Naive thymus-derived CD4-positive, alpha-beta T cell (primary cell): Measurements from ENCODE around the gene GRIP1. TPM values are rescaled to one million over a fixed set of nuclear protein-coding genes. Genes with fewer than 3 reads are reported as not detected.

Experiments
- ATAC-seq: fragments of 150-1000 bp; cut with Tn5 transposase; 2 replicates; pipeline ENCODE4 v1.10.0; 2021; ENCODE audit warnings: mild to moderate bottlenecking, moderate library complexity
- CTCF ChIA-PET: fragments of 350-600 bp; sonication (Branson Sonifier 250); formaldehyde crosslinking; loops from one replicate; lab custom pipeline; 2021; ENCODE audit warnings: antibody characterized with exemption; lab: Charles Lee
- POLR2A ChIA-PET: fragments of 350-600 bp; sonication (Branson Sonifier 250); formaldehyde crosslinking; loops from one replicate; lab custom pipeline; 2021; ENCODE audit warnings: antibody characterized with exemption, inconsistent platforms; lab: Charles Lee
- DNase-seq, 9 donors: peaks; one replicate each; pipeline versions ENCODE4 v3.0.0 to v3.0.0-alpha.2; 2020 to 2022; ENCODE audit warnings: mixed read lengths in 1 of 9
- H3K27ac ChIP-seq: one replicate; pipeline ENCODE4 v1.7.0; 2013; ENCODE audit warnings: mild to moderate bottlenecking, low read depth, low read length, moderate library complexity
- H3K27me3 ChIP-seq, 2 donors: one replicate each; pipeline ENCODE4 v1.7.0; 2013; ENCODE audit warnings: low read length in 2 of 2, mild to moderate bottlenecking in 2 of 2, moderate library complexity in 2 of 2; ENCODE audit not compliant: control insufficient read depth in 2 of 2, insufficient read depth in 2 of 2
- H3K36me3 ChIP-seq, 3 experiments: 1 replicate in 2 of 3; 2 replicates in 1 of 3; pipeline ENCODE4 v1.7.0; 2013; ENCODE audit warnings: low read length in 3 of 3, mild to moderate bottlenecking in 3 of 3, moderate library complexity in 1 of 3; ENCODE audit not compliant: insufficient read depth in 3 of 3, control insufficient read depth in 2 of 3
- H3K4me1 ChIP-seq, 2 donors: one replicate each; pipeline ENCODE4 v1.7.0; 2013; ENCODE audit warnings: low read length in 2 of 2, mild to moderate bottlenecking in 2 of 2, moderate library complexity in 1 of 2; ENCODE audit not compliant: control insufficient read depth in 2 of 2, insufficient read depth in 2 of 2
- H3K4me3 ChIP-seq: 2 replicates; pipeline ENCODE4 v1.7.0; 2013; ENCODE audit warnings: mild to moderate bottlenecking, low read length
- H3K9me3 ChIP-seq, 3 experiments: 1 replicate in 2 of 3; 2 replicates in 1 of 3; pipeline ENCODE4 v1.7.0; 2013; ENCODE audit warnings: low read length in 3 of 3; ENCODE audit not compliant: control insufficient read depth in 2 of 3
- H3K27ac Mint-ChIP-seq, 9 donors: one replicate each; pipeline ENCODE4 v1.8.0; 2020 to 2022; ENCODE audit warnings: mixed read lengths in 9 of 9, mild to moderate bottlenecking in 8 of 9, moderate library complexity in 5 of 9, inconsistent platforms in 2 of 9
- H3K27me3 Mint-ChIP-seq, 5 donors: one replicate each; pipeline ENCODE4 v1.8.0; 2021 to 2022; ENCODE audit warnings: mixed read lengths in 5 of 5, mild to moderate bottlenecking in 1 of 5
- H3K36me3 Mint-ChIP-seq, 5 donors: one replicate each; pipeline ENCODE4 v1.8.0; 2020 to 2022; ENCODE audit warnings: mixed read lengths in 5 of 5, mild to moderate bottlenecking in 3 of 5, inconsistent platforms in 1 of 5
- H3K4me1 Mint-ChIP-seq, 7 donors: one replicate each; pipeline ENCODE4 v1.8.0; 2020 to 2022; ENCODE audit warnings: mixed read lengths in 7 of 7, mild to moderate bottlenecking in 3 of 7, inconsistent platforms in 1 of 7
- H3K4me3 Mint-ChIP-seq, 10 donors: one replicate each; pipeline ENCODE4 v1.8.0; 2020 to 2022; ENCODE audit warnings: mild to moderate bottlenecking in 10 of 10, mixed read lengths in 10 of 10, moderate library complexity in 6 of 10, inconsistent platforms in 2 of 10
- H3K9me3 Mint-ChIP-seq, 11 donors: one replicate each; pipeline ENCODE4 v1.8.0; 2020 to 2022; ENCODE audit warnings: mixed read lengths in 11 of 11, mild to moderate bottlenecking in 4 of 11, inconsistent platforms in 1 of 11, moderate library complexity in 1 of 11
- intact Hi-C, 2 donors: fragments of 100-400 bp; cut with micrococcal nuclease; formaldehyde crosslinking; loops; one replicate each; pipeline ENCODE4 v1.15.1; 2023
- polyA plus RNA-seq, 2 donors: library from polyadenylated mRNA; unstranded; fragments of 300-500 nt; fragmentation: Illumina TruSeq; gene quantifications; one replicate each; pipeline ENCODE4 v1.2.3, GENCODE V29; 2021
- total RNA-seq, 6 experiments: library from RNA in 5 of 6; stranded (reverse) in 5 of 6; gene quantifications; 1 replicate in 5 of 6; 2 replicates in 1 of 6; pipeline ENCODE4 v1.2.3 and lab custom pipeline; 2021 to 2026

The GRIP1 gene
- total and polyA plus RNA-seq, 7 experiments from 2014 or later, result 0.25 to 6.5 (median 3.1) TPM

DNA sequence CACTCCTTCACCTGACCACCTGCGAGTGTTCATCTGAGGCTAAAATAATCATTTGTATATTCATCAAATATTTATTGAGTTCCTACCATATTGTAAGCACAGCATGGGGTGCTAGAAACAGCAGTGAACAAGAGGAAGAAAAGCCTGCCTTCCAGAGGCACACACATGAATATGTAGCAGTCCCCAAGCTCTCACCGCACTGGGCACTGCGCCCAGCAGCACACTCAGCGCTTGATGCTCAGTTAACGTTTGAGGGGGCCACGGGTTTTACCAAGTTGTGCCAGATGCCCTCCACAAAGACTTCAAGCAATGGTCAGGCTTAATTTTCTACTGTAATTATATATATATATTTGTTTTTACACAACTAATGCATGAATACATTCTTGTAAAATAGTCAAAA is 324.6 kb downstream of the GRIP1 start:
- no peaks in the 10 kb centered on the region for H3K4me1 ChIP-seq
- no peak overlapping the region for H3K4me3 ChIP-seq
- H3K27me3 ChIP-seq, result no peaks in the 10 kb centered on the region
- H3K9me3 ChIP-seq, result no peaks in the 10 kb centered on the region
- intact Hi-C loops, result loop anchor here (5.0 kb wide), 3 partner anchors 38 to 508 kb away; no protein-coding TSS in a partner anchor
- DNase-seq (no peak), ATAC-seq (no peak)
- peaks cover 0 to 7% (median 0%) of the 10 kb centered on the region in 7 donors for H3K4me1 Mint-ChIP-seq
- H3K9me3 Mint-ChIP-seq, result peaks cover 0 to 4% (median 0%) of the 10 kb centered on the region in 11 donors
- peak overlapping the region in 4 of 9 donors; percentile 22 to 62 (median 35) for H3K27ac Mint-ChIP-seq
- peaks cover 10 to 46% (median 13%) of the 10 kb centered on the region in 5 donors for H3K36me3 Mint-ChIP-seq
- H3K36me3 ChIP-seq, result peaks cover 0 to 15% (median 0%) of the 10 kb centered on the region in 3 experiments
- no peaks in the 10 kb centered on the region for H3K27me3 Mint-ChIP-seq
- POLR2A ChIA-PET, result interaction anchor here (0.6 kb wide), 1 partner anchor 41 kb away, joined by 3 read pairs; no protein-coding TSS in a partner anchor
- H3K27ac ChIP-seq, result no peak overlapping the region
- CTCF ChIA-PET, result no interaction called here
- no peak overlapping the region for H3K4me3 Mint-ChIP-seq

DNA sequence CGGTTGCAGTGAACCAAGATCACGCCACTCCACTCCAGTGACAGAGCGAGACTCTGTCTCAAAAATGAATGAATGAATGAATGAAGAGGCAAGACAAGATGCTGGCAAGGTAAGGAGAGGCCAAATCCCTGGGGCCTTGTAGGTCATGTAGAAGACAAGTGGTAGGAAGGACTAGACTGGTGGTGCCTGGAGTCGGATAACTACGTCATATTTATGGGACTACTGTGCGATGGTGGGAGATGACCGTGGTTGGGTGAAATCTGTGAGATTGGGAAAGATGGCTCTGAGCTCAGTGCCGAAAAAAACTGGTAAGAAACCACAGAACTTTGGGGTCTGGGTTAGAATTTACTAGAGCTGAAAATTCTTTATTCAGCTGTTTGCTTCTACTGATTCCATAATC is 326.0 kb downstream of the GRIP1 start:
- intact Hi-C loops, result loop anchor here (5.0 kb wide), 3 partner anchors 39 to 509 kb away; no protein-coding TSS in a partner anchor
- Histone ChIP-seq H3K27me3 (no peaks in the 10 kb centered on the region), H3K4me3 (no peak overlapping the region), H3K27ac (no peak overlapping the region), H3K9me3 (no peaks in the 10 kb centered on the region), H3K4me1 (no peaks in the 10 kb centered on the region), H3K36me3 (peaks cover 0 to 22% (median 0%) of the 10 kb centered on the region in 3 experiments)
- Mint-ChIP-seq H3K4me1 (peaks cover 0 to 7% (median 0%) of the 10 kb centered on the region in 7 donors), H3K27ac (peak overlapping the region in 4 of 9 donors; percentile 10 to 25 (median 18)), H3K27me3 (no peaks in the 10 kb centered on the region), H3K36me3 (peaks cover 13 to 57% (median 18%) of the 10 kb centered on the region in 5 donors), H3K9me3 (peaks cover 0 to 4% (median 0%) of the 10 kb centered on the region in 11 donors), H3K4me3 (no peak overlapping the region)
- ChIA-PET CTCF (interaction anchor here (0.6 to 1.2 kb wide), 2 partner anchors 74 to 83 kb away, joined by 3 read pairs; no protein-coding TSS in a partner anchor), POLR2A (no interaction called here)
- DNase-seq (no peak), ATAC-seq (no peak)

DNA sequence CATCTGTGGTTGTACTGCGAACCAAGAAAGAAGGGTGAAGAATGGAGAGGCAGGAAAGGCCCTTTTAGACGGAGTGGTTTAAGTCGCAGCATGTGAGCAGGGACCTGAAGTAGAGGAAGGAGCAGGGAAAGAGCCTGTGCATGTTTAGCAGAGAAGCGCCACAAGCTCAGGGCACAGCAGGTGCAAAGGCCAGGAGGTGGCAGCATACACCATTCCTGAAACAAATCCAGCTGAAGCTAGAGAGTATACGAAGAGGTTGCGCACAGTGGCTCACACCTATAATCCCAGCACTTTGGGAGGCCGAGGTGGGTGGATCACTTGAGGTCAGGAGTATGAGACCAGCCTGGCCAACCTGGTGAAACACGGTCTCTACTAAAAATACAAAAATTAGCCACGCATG is 326.7 kb downstream of the GRIP1 start:
- Histone ChIP-seq H3K36me3 (peaks cover 0 to 22% (median 0%) of the 10 kb centered on the region in 3 experiments), H3K4me1 (no peaks in the 10 kb centered on the region), H3K27me3 (no peaks in the 10 kb centered on the region), H3K27ac (no peak overlapping the region), H3K4me3 (no peak overlapping the region), H3K9me3 (no peaks in the 10 kb centered on the region)
- Mint-ChIP-seq H3K9me3 (peaks cover 0 to 4% (median 0%) of the 10 kb centered on the region in 11 donors), H3K27ac (peak overlapping the region in 4 of 9 donors; percentile 42 to 75 (median 58)), H3K4me1 (peaks cover 0 to 7% (median 0%) of the 10 kb centered on the region in 7 donors), H3K27me3 (no peaks in the 10 kb centered on the region), H3K4me3 (no peak overlapping the region), H3K36me3 (peaks cover 13 to 60% (median 18%) of the 10 kb centered on the region in 5 donors)
- ChIA-PET POLR2A (interaction anchor here (0.6 kb wide), 1 partner anchor 50 kb away, joined by 3 read pairs; the partner anchor contains the start of gene HELB), CTCF (interaction anchor here (0.6 to 1.2 kb wide), 2 partner anchors 73 to 82 kb away, joined by 3 read pairs; no protein-coding TSS in a partner anchor)
- intact Hi-C loops, result loop anchor here (5.0 kb wide), 3 partner anchors 40 to 510 kb away; no protein-coding TSS in a partner anchor
- DNase-seq (no peak), ATAC-seq (peak; percentile 34)

- no peaks in the 10 kb centered on the region for H3K4me1 ChIP-seq
- no peaks in the 10 kb centered on the region for H3K27me3 ChIP-seq
- H3K36me3 ChIP-seq, result peaks cover 0 to 28% (median 3%) of the 10 kb centered on the region in 3 experiments
- H3K27me3 Mint-ChIP-seq, result no peaks in the 10 kb centered on the region
- H3K27ac ChIP-seq, result no peak overlapping the region
- intact Hi-C loops, result loop anchor here (5.0 kb wide), 3 partner anchors 41 to 511 kb away; no protein-coding TSS in a partner anchor
- POLR2A ChIA-PET, result no interaction called here
- peaks cover 0 to 4% (median 0%) of the 10 kb centered on the region in 11 donors for H3K9me3 Mint-ChIP-seq
- no peak for DNase-seq
- CTCF ChIA-PET, result no interaction called here
- no peaks in the 10 kb centered on the region for H3K9me3 ChIP-seq
- peak overlapping the region in 3 of 9 donors; percentile 0 to 63 (median 57) for H3K27ac Mint-ChIP-seq
- H3K36me3 Mint-ChIP-seq, result peaks cover 13 to 58% (median 20%) of the 10 kb centered on the region in 5 donors
- ATAC-seq, result no peak
- H3K4me3 ChIP-seq, result no peak overlapping the region
- H3K4me1 Mint-ChIP-seq, result peaks cover 0 to 7% (median 0%) of the 10 kb centered on the region in 7 donors
- no peak overlapping the region for H3K4me3 Mint-ChIP-seq
Measured at GRCh38 chr12:66351301-66351700, 327.6 kb downstream of the GRIP1 start.

- Mint-ChIP-seq H3K27ac (peak overlapping the region in 7 of 9 donors; percentile 34 to 80 (median 53)), H3K27me3 (no peaks in the 10 kb centered on the region), H3K4me1 (peaks cover 13 to 31% (median 27%) of the 10 kb centered on the region in 7 donors)
Measured at GRCh38 chr12:66345956-66346355, 332.9 kb downstream of the GRIP1 start.

DNA sequence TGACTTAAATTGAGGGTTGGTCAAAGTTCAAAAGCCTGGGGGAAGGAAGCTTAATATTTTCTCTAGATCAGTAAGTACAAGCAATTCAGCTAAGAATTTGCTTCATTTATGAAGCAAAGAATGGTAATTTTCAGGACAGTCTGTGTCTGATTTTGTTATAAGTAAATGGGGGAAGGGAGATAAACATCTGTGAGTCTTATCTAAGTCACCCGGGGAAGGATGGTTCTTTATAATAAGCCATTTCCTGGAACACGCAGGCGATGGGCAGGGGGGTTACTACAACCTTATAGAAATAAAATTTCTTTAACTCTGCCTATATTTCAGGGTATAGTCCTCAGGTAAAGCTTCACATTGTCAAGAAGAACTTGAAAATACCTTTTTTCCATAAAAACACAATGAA is 333.7 kb downstream of the GRIP1 start:
- intact Hi-C loops, result loop anchor here in 1 of 2 donors (5.0 kb wide), 1 partner anchor 68 kb away; no protein-coding TSS in a partner anchor
- H3K27me3 ChIP-seq, result no peaks in the 10 kb centered on the region
- Mint-ChIP-seq H3K36me3 (peaks cover 21 to 78% (median 57%) of the 10 kb centered on the region in 5 donors), H3K27ac (peak overlapping the region; percentile 10 to 88 (median 60)), H3K4me3 (peak overlapping the region in 6 of 10 donors; percentile 14 to 40 (median 26)), H3K9me3 (peaks cover 0 to 40% (median 9%) of the 10 kb centered on the region in 11 donors), H3K4me1 (peaks cover 12 to 31% (median 27%) of the 10 kb centered on the region in 7 donors), H3K27me3 (no peaks in the 10 kb centered on the region)
- DNase-seq, result no peak
- H3K36me3 ChIP-seq, result peaks cover 3 to 51% (median 24%) of the 10 kb centered on the region in 3 experiments
- no peak overlapping the region for H3K27ac ChIP-seq
- peaks cover 0 to 16% (median 2%) of the 10 kb centered on the region in 3 experiments for H3K9me3 ChIP-seq
- no peak for ATAC-seq
- peaks cover 0 to 7% of the 10 kb centered on the region in 2 donors for H3K4me1 ChIP-seq
- H3K4me3 ChIP-seq, result no peak overlapping the region
- ChIA-PET POLR2A (interaction anchor here (1.3 kb wide), 1 partner anchor 43 kb away, joined by 3 read pairs; the partner anchor contains the start of gene HELB), CTCF (no interaction called here)

More at GRCh38 chr12:66345956-66346355, 332.9 kb downstream of the GRIP1 start:
- H3K36me3 ChIP-seq, result peaks cover 0 to 46% (median 24%) of the 10 kb centered on the region in 3 experiments
- H3K4me3 ChIP-seq, result no peak overlapping the region
- peaks cover 0 to 13% (median 0%) of the 10 kb centered on the region in 3 experiments for H3K9me3 ChIP-seq
- H3K36me3 Mint-ChIP-seq, result peaks cover 19 to 75% (median 54%) of the 10 kb centered on the region in 5 donors
- no peak overlapping the region for H3K4me3 Mint-ChIP-seq
- ChIA-PET CTCF (no interaction called here), POLR2A (interaction anchor here (0.8 kb wide), 1 partner anchor 1577 kb away, joined by 3 read pairs; no protein-coding TSS in a partner anchor)
- ATAC-seq, result no peak
- H3K9me3 Mint-ChIP-seq, result peaks cover 0 to 33% (median 7%) of the 10 kb centered on the region in 11 donors
- H3K27ac ChIP-seq, result no peak overlapping the region
- H3K27me3 ChIP-seq, result no peaks in the 10 kb centered on the region
- no peak for DNase-seq
- peaks cover 0 to 7% of the 10 kb centered on the region in 2 donors for H3K4me1 ChIP-seq
- intact Hi-C loops, result loop anchor here in 1 of 2 donors (5.0 kb wide), 1 partner anchor 69 kb away; no protein-coding TSS in a partner anchor
